GM20000 (cell line): Measurements from ENCODE around the gene ZNF761.
"Not testable (repeated sequence)": the region's sequence is repeated elsewhere in the genome, so short reads cannot be mapped to it uniquely, and the experiment has no call there.

Experiments used
- DNase-seq: peaks from one replicate; pipeline ENCODE4 v3.0.0; 2012; ENCODE audit warnings: low spot score
- TF ChIP-seq, protein P1 (sequence below): IDR thresholded peaks from 2 replicates; pipeline ENCODE4 v1.5.1; 2012; ENCODE audit warnings: mild to moderate bottlenecking, control low read depth; ENCODE audit errors: extremely low read depth, missing control alignments

Gene ZNF761

DNA sequence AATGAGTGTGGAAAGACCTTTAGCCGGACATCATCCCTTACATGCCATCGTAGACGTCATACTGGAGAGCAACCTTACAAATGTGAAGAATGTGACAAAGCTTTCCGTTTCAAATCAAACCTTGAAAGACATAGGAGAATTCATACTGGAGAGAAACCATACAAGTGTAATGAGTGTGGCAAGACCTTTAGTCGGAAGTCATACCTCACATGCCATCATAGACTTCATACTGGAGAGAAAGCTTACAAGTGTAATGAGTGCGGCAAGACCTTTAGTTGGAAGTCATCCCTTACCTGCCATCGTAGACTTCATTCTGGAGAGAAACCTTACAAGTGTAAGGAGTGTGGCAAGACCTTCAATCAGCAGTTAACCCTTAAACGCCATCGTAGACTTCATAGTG, 24.0 kb downstream of the ZNF761 start:
- TF ChIP-seq, protein P1, sequence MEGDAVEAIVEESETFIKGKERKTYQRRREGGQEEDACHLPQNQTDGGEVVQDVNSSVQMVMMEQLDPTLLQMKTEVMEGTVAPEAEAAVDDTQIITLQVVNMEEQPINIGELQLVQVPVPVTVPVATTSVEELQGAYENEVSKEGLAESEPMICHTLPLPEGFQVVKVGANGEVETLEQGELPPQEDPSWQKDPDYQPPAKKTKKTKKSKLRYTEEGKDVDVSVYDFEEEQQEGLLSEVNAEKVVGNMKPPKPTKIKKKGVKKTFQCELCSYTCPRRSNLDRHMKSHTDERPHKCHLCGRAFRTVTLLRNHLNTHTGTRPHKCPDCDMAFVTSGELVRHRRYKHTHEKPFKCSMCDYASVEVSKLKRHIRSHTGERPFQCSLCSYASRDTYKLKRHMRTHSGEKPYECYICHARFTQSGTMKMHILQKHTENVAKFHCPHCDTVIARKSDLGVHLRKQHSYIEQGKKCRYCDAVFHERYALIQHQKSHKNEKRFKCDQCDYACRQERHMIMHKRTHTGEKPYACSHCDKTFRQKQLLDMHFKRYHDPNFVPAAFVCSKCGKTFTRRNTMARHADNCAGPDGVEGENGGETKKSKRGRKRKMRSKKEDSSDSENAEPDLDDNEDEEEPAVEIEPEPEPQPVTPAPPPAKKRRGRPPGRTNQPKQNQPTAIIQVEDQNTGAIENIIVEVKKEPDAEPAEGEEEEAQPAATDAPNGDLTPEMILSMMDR: no peak
- no peak for DNase-seq

DNA sequence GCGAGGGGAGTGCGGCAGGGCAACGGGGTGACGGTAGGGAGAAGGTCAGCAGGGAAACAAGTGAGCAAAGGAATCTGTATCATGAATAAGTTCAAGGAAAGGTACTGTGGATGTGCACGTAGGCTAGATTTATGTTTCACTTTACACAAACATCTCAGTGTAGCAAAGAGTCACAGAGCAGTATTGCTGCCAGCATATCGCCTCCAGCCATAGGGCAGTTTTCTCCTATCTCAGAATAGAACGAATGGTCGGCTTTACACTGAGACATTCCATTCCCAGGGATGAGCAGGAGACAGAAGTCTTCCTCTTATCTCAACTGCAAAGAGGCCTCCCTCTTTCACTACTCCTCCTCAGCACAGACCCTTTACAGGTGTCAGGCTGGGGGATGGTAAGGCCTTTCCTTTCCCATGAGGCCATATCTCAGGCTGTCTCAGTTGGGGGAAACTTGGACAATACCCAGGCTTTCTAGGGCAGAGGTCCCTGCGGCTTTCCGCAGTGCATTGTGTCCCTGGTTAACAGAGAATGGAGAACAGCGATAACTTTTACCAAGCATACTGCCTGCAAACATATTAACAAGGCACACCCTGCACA, 28.4 kb downstream of the ZNF761 start:
- DNase-seq: not testable (repeated sequence)

DNA sequence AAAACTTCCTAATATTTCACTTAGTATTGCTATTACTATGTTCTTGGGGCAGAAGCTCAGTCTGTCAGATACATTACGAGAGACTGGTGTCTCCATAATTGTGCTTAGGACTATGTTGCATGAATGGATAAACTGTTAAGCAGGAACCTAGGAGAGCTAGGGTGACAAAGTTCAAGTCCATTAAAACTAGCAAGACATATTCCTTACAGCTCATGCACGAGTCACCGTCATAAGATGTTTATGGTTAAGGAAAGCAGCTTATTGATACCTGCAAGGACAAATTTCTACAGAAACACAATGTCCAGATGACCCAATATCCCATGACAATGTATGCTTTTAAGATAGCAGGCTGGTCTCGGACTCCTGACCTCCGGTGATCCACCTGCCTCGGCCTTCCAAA, 30.1 kb downstream of the ZNF761 start:
- TF ChIP-seq, protein P1: no peak
- no peak for DNase-seq

DNA sequence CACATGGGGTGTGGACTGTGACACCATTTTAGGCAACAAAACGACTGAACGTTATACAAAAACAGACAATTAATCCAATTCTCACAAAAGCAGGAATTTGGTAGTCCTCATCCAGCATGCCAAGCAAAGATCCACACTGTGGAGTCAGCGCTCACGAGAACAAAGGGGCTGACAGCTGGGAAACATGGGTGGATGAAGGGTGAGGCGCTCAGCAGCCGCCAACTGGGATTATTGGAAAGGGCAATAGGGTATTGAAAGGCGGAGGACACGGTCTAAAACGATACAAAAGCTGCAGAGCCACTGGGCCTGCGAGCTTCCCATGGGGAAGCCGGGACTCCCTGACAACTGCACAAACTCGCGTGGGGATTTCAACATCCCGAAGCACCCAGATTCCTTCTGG, 31.1 kb downstream of the ZNF761 start:
- no peak for DNase-seq
- TF ChIP-seq, protein P1: no peak

DNA sequence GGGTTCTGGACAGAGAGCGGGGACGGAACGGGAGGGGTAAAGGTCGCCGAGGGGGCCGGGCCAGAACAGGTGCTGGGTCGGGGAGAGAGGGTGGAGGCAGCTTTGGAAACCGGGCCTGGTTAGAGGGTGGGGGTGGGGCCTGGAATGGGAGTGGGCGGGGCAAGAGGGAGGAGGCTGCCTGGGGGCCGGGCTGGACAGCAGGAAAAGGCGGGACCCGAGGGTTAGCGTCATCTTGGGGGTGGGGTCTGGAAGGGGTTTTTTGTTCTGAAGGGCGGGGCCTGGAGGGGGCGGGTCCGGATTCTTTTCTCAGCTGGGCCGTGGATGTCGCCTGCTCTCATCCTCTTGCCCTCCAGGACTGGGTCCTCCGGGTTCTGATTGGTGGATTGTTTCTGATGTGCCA, 31.5 kb downstream of the ZNF761 start:
- TF ChIP-seq, protein P1: no peak
- no peak for DNase-seq

DNA sequence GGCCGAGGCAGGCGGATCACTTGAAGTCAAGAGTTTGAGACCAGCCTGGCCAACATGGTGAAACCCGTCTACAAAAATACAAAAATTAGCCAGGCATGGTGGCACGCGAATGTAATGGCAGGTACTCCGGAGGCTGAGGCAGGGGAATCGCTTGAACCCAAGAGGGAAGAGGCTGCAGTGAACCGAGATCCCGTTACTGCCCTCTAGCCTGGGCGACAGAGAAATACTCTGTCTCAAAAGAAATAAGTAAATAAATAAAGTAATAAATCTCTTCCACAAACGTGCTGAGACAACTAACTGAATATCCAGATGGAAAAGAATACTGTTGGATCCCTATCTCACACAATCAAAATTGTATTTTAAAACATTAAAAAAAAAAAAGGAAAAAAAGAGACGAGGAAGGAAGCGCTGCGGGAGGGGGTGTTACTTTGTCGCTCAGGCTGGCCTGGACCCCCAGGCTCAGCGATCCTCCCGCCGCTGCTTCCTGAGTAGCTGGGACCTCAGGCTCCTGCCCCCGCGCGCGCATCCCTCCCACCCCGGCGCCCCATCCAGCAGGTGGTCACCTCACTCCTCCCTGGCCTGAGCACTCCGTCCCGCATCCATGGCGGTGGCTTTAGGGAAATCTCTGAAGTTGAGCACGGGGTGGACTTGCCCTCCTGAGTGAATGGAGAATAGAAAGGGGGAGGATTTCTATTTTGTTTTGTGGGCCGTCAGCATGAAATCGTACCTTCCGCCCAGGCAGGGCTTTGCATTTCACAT, 35.1 kb downstream of the ZNF761 start:
- TF ChIP-seq, protein P1: no peak
- DNase-seq: peak; percentile 14

DNA sequence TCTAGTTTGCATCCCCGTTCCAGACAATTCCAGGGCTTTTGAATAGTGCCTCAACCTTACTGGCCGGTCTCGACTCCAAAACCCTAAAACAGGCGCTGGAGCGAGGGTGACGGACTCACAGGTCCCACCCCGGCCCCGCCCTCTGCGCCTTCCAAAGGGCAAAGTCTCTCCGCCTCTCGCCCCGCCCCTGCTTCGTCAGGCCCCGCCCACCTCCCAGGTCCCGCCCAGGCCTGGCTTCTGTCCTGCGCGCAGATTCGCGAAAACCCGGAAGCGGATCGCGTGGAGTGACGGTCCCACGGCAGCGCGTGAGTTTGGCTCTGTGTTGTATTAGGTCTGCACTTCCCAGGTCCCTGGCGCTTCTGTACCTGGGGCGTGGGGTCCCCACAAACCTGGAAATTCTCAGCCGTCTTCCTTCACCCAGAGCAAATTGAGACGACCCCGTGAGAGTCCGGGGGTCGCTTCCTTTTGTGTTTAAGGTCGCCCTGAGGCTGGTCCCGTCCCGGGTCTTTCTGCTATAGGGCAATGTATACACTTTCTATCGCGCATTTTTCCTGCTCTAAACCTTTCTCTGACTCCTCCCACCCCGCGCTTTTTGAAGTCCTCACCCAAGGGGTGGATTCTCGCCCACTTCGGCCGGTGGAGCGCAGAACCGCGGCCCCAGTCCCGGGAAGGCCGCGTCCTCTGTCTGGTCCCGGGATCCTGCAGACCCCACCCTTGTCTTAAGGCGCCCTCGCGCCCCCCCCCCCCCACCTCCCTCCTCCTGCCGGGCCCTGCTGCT, 35.9 kb downstream of the ZNF761 start, which contains the start of gene ZNF813:
TSS of gene ZNF813 (plus strand) at position 249 of the 778 bp plus-strand sequence. CDS start 16,090 bp downstream, outside the sequence.
- TF ChIP-seq, protein P1: no peak
- peak; percentile 92 for DNase-seq

DNA sequence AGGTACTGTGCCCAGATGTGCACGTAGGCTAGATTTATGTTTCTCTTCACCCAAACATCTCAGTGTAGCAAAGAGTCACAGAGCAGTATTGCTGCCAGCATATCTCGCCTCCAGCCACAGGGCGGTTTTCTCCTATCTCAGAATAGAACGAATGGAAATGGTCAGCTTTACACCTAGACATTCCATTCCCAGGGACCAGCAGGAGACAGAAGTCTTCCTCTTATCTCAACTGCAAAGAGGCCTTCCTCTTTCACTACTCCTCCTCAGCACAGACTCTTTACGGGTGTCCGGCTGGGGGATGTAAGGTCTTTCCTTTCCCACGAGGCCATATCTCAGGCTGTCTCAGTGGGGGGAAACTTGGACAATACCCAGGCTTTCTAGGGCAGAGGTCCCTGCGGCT, 36.8 kb downstream of the ZNF761 start:
- not testable (repeated sequence) for DNase-seq
